ENCODE results near the gene SDK1. TPM values are rescaled to one million over a fixed set of nuclear protein-coding genes. Genes with fewer than 3 reads are reported as not detected.

SDK1 gene
- total RNA-seq, 1 donor from 2014 or later = 10.9 TPM

DNA sequence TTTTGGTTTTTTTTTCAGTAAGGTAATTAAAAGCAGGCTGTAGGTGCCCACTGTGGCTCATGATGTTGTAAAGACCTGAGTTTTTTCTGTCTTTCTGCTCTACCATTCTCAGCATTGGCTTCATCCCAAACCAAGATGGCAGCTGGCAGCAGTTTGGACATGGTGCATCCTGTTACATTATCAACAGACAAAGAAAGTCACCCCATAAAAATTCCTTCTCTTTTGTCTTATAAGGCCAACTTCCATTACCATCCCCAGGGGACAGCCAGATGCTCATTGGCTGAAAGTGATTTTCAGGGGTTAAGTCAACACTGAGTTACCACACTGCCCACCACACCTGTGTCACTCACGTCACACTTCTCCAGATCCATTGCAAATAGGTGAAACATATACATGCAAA lies 558.4 kb downstream of the SDK1 start:
- DNase-seq (ENCODE audit: low spot score) = no peak
- Mint-ChIP-seq H3K4me3 (ENCODE audit: unreplicated experiment) (no peak overlapping the region), H3K27ac (ENCODE audit: unreplicated experiment) (no peak overlapping the region), H3K4me1 (ENCODE audit: low read depth) (peaks cover 11% of the 10 kb centered on the region), H3K27me3 (ENCODE audit: low read depth) (no peaks in the 10 kb centered on the region), H3K9me3 (ENCODE audit: low read depth) (peaks cover 24% of the 10 kb centered on the region), H3K36me3 (ENCODE audit: low read depth) (peaks cover 6% of the 10 kb centered on the region)
- TF ChIP-seq, protein P1, sequence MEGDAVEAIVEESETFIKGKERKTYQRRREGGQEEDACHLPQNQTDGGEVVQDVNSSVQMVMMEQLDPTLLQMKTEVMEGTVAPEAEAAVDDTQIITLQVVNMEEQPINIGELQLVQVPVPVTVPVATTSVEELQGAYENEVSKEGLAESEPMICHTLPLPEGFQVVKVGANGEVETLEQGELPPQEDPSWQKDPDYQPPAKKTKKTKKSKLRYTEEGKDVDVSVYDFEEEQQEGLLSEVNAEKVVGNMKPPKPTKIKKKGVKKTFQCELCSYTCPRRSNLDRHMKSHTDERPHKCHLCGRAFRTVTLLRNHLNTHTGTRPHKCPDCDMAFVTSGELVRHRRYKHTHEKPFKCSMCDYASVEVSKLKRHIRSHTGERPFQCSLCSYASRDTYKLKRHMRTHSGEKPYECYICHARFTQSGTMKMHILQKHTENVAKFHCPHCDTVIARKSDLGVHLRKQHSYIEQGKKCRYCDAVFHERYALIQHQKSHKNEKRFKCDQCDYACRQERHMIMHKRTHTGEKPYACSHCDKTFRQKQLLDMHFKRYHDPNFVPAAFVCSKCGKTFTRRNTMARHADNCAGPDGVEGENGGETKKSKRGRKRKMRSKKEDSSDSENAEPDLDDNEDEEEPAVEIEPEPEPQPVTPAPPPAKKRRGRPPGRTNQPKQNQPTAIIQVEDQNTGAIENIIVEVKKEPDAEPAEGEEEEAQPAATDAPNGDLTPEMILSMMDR (IDR thresholded peaks at IDR 0.05) = no peak

DNA sequence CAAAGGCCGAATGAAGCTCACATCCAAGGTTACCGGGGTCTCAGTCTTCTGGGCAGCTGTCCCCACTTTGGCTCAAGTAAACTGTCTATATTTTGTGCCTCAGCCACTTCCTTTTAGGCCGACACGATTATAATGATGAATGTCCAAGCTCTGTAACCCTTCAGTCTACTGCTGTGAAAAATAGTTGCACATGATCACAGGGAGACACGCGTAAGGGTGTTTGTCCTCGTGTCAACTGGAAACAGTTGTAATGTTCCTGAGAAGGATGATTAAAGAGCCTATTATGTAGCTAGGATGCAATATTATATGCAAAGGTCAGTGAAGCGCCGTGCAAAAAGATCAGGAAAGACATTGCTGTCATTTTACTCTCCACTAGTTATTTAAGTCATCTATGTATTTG lies 559.9 kb downstream of the SDK1 start:
- H3K9me3 Mint-ChIP-seq (ENCODE audit: low read depth) = peaks cover 14% of the 10 kb centered on the region
- TF ChIP-seq, protein P1 (IDR thresholded peaks at IDR 0.05) = no peak
- no peaks in the 10 kb centered on the region for H3K27me3 Mint-ChIP-seq (ENCODE audit: low read depth)

DNA sequence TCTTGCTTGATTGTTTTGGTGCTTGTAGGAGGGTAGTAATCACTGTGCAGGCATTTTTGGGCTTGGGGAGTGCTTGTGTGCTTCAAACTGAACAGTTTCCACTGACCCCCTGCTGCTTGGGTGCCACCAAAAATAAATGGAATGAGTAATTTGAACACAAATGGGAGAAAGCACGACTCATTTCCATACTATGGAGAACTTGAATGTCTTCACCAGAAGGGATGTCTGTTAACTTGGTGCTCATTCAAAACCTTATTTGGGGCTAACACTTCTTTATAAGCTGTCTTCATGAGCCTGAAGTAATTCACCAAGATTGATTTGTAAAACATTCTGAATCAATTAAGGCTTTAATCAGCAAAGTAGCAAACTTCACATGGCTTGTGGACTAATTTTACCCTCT lies 560.3 kb downstream of the SDK1 start:
- H3K9me3 Mint-ChIP-seq (ENCODE audit: low read depth) = peaks cover 14% of the 10 kb centered on the region
- no peak overlapping the region for H3K4me3 Mint-ChIP-seq (ENCODE audit: unreplicated experiment)
- DNase-seq (ENCODE audit: low spot score) = no peak
- no peak overlapping the region for H3K27ac Mint-ChIP-seq (ENCODE audit: unreplicated experiment)
- peaks cover 11% of the 10 kb centered on the region for H3K4me1 Mint-ChIP-seq (ENCODE audit: low read depth)
- peaks cover 1% of the 10 kb centered on the region for H3K36me3 Mint-ChIP-seq (ENCODE audit: low read depth)
- no peaks in the 10 kb centered on the region for H3K27me3 Mint-ChIP-seq (ENCODE audit: low read depth)
- TF ChIP-seq, protein P1 (IDR thresholded peaks at IDR 0.05) = no peak

More for the DNA sequence above, 559.9 kb downstream of the SDK1 start:
- DNase-seq (ENCODE audit: low spot score) = no peak
- H3K4me1 Mint-ChIP-seq (ENCODE audit: low read depth) = peaks cover 11% of the 10 kb centered on the region
- H3K36me3 Mint-ChIP-seq (ENCODE audit: low read depth) = peaks cover 1% of the 10 kb centered on the region
- H3K27ac Mint-ChIP-seq (ENCODE audit: unreplicated experiment) = no peak overlapping the region
- no peak overlapping the region for H3K4me3 Mint-ChIP-seq (ENCODE audit: unreplicated experiment)

DNA sequence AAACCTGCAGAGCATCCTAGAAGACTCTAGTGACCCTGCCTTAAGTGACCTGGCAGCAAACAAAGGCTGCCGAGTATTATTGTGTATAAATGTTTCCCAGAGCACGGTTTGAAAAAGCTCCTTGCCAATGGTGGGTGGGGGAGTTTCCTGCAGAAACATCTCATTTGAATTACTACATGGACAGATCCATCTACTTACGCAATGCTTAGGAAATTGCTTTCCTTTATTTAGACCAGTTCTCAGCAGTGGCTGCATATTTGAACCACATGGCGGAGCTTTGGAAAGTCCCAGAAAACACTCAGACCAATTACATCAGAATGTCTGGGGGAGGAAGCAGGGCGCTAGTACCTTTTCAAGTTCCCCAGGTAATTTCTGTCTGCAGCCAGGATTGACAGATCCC lies 560.9 kb downstream of the SDK1 start:
- H3K9me3 Mint-ChIP-seq (ENCODE audit: low read depth) = peaks cover 14% of the 10 kb centered on the region
- DNase-seq (ENCODE audit: low spot score) = no peak
- H3K4me1 Mint-ChIP-seq (ENCODE audit: low read depth) = peaks cover 11% of the 10 kb centered on the region
- peaks cover 1% of the 10 kb centered on the region for H3K36me3 Mint-ChIP-seq (ENCODE audit: low read depth)
- no peak overlapping the region for H3K4me3 Mint-ChIP-seq (ENCODE audit: unreplicated experiment)
- no peaks in the 10 kb centered on the region for H3K27me3 Mint-ChIP-seq (ENCODE audit: low read depth)
- H3K27ac Mint-ChIP-seq (ENCODE audit: unreplicated experiment) = peak overlapping the region; percentile 41
- TF ChIP-seq, protein P1 (IDR thresholded peaks at IDR 0.05) = no peak

DNA sequence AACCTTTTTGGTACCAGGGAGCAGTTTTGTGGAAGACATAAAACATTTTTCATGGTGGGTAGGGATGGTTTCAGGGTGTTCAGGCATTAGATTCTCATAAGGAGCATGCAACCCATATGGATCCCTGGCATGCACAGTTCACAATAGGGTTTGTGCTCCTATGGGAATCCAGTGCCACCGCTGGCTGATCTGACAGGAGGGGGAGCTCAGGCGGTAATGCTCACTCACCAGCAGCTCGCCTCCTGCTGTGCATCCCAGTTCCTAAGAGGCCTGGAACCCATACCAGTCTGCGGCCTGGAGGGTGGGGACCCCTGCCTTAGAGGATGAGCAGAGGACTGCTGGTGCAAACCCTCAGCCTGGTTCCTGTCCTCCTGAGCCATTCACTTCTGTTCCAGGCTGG lies 561.7 kb downstream of the SDK1 start:
- Mint-ChIP-seq H3K27ac (ENCODE audit: unreplicated experiment) (no peak overlapping the region), H3K4me3 (ENCODE audit: unreplicated experiment) (no peak overlapping the region), H3K9me3 (ENCODE audit: low read depth) (peaks cover 14% of the 10 kb centered on the region), H3K27me3 (ENCODE audit: low read depth) (no peaks in the 10 kb centered on the region), H3K4me1 (ENCODE audit: low read depth) (peaks cover 11% of the 10 kb centered on the region), H3K36me3 (ENCODE audit: low read depth) (peaks cover 1% of the 10 kb centered on the region)
- DNase-seq (ENCODE audit: low spot score) = no peak
- TF ChIP-seq, protein P1 (IDR thresholded peaks at IDR 0.05) = no peak

Measured in chondrocyte (in vitro differentiated cells).